Astrocyte (in vitro differentiated cells and primary cell): ENCODE results near the gene NUP93. TPM values are rescaled to one million over a fixed set of nuclear protein-coding genes. Genes with fewer than 3 reads are reported as not detected.
"Not testable (repeated sequence)": the region's sequence is repeated elsewhere in the genome, so short reads cannot be mapped to it uniquely, and the experiment has no call there.

Experiments used
- DNase-seq: peaks from one replicate; pipeline ENCODE4 v3.0.0-alpha.2; 2010; ENCODE audit warnings: low read depth
- FAIRE-seq: peaks from 2 replicates; lab custom pipeline; 2011; peaks lifted over from hg19 to GRCh38; lab: Jason Lieb, UNC
- H2AFZ ChIP-seq: 2 replicates; pipeline ENCODE4 v1.6.0; 2012; ENCODE audit warnings: low read depth, low read length, inconsistent platforms
- H3K27ac ChIP-seq: 2 replicates; pipeline ENCODE4 v1.5.1; 2011; ENCODE audit warnings: low read depth, low read length, inconsistent platforms
- H3K27me3 ChIP-seq: 2 replicates; pipeline ENCODE4 v1.6.0; 2011; ENCODE audit warnings: low read length, inconsistent platforms; ENCODE audit not compliant: insufficient read depth
- H3K36me3 ChIP-seq: 2 replicates; pipeline ENCODE4 v1.5.1; 2011; ENCODE audit warnings: low read length, inconsistent platforms; ENCODE audit not compliant: insufficient read depth
- H3K4me1 ChIP-seq: 2 replicates; pipeline ENCODE4 v1.5.1; 2011; ENCODE audit warnings: low read length, inconsistent platforms; ENCODE audit not compliant: insufficient read depth
- H3K4me2 ChIP-seq: 2 replicates; pipeline ENCODE4 v1.6.0; 2012; ENCODE audit warnings: low read length, inconsistent platforms
- H3K4me3 ChIP-seq: 2 replicates; pipeline ENCODE4 v1.5.1; 2011; ENCODE audit warnings: low read depth, mild to moderate bottlenecking, low read length, inconsistent platforms; ENCODE audit not compliant: insufficient read depth
- H3K79me2 ChIP-seq: 2 replicates; pipeline ENCODE4 v1.6.0; 2012; ENCODE audit warnings: mild to moderate bottlenecking, low read length, inconsistent platforms; ENCODE audit not compliant: insufficient read depth
- H3K9ac ChIP-seq: 2 replicates; pipeline ENCODE4 v1.6.0; 2012; ENCODE audit warnings: mild to moderate bottlenecking, low read length, inconsistent platforms
- H3K9me3 ChIP-seq: 2 replicates; pipeline ENCODE4 v1.5.1; 2012; ENCODE audit warnings: low read depth, mild to moderate bottlenecking, low read length, inconsistent platforms; ENCODE audit not compliant: insufficient read depth
- H4K20me1 ChIP-seq: 2 replicates; pipeline ENCODE4 v1.6.0; 2012; ENCODE audit warnings: low read length, inconsistent platforms; ENCODE audit not compliant: insufficient read depth
- H3K27ac Mint-ChIP-seq: one replicate; pipeline ENCODE4 v1.8.0; 2021; ENCODE audit warnings: mild to moderate bottlenecking, mixed read lengths; ENCODE audit not compliant: unreplicated experiment
- H3K27me3 Mint-ChIP-seq: one replicate; pipeline ENCODE4 v1.8.0; 2021; ENCODE audit warnings: low read depth, mixed read lengths; ENCODE audit not compliant: unreplicated experiment
- H3K36me3 Mint-ChIP-seq: one replicate; pipeline ENCODE4 v1.8.0; 2021; ENCODE audit warnings: low read depth, mixed read lengths; ENCODE audit not compliant: unreplicated experiment
- H3K4me1 Mint-ChIP-seq: one replicate; pipeline ENCODE4 v1.8.0; 2021; ENCODE audit warnings: low read depth, mixed read lengths; ENCODE audit not compliant: unreplicated experiment
- H3K4me3 Mint-ChIP-seq: one replicate; pipeline ENCODE4 v1.8.0; 2021; ENCODE audit warnings: mild to moderate bottlenecking, moderate library complexity, mixed read lengths; ENCODE audit not compliant: unreplicated experiment
- H3K9me3 Mint-ChIP-seq: one replicate; pipeline ENCODE4 v1.8.0; 2021; ENCODE audit warnings: mild to moderate bottlenecking, mixed read lengths; ENCODE audit not compliant: unreplicated experiment
- EZH2 ChIP-seq: IDR thresholded peaks from 2 replicates; pipeline ENCODE4 v1.6.1; 2012; ENCODE audit warnings: mild to moderate bottlenecking, low read length, inconsistent platforms; ENCODE audit not compliant: insufficient read depth
- total RNA-seq: library from RNA; stranded (reverse); gene quantifications from 2 replicates; pipeline ENCODE4 v1.2.1, GENCODE V29; 2021
- TF ChIP-seq, protein P1 (sequence below): IDR thresholded peaks from 2 replicates; pipeline ENCODE4 v1.5.1; 2011; ENCODE audit warnings: low read depth, mild to moderate bottlenecking, inconsistent platforms, low read length, moderate library complexity; ENCODE audit not compliant: insufficient read depth

Gene NUP93
- total RNA-seq, 1 donor from 2014 or later: 89.3 TPM

GRCh38 chr16:56801762-56802161 lies 71.8 kb downstream of the NUP93 start:
- Histone ChIP-seq H4K20me1 (peaks cover 6% of the 10 kb centered on the region), H3K36me3 (peaks cover 11% of the 10 kb centered on the region), H3K27me3 (no peaks in the 10 kb centered on the region), H3K4me3 (no peak overlapping the region), H3K9me3 (no peaks in the 10 kb centered on the region), H3K4me2 (no peak overlapping the region), H2AFZ (no peak overlapping the region), H3K79me2 (no peaks in the 10 kb centered on the region), H3K27ac (no peak overlapping the region), H3K9ac (no peak overlapping the region), H3K4me1 (peaks cover under 1% of the 10 kb centered on the region)
- H3K4me1 Mint-ChIP-seq: peaks cover 24% of the 10 kb centered on the region
- no peak overlapping the region for H3K27ac Mint-ChIP-seq
- peaks cover 17% of the 10 kb centered on the region for H3K36me3 Mint-ChIP-seq
- TF ChIP-seq, protein P1, sequence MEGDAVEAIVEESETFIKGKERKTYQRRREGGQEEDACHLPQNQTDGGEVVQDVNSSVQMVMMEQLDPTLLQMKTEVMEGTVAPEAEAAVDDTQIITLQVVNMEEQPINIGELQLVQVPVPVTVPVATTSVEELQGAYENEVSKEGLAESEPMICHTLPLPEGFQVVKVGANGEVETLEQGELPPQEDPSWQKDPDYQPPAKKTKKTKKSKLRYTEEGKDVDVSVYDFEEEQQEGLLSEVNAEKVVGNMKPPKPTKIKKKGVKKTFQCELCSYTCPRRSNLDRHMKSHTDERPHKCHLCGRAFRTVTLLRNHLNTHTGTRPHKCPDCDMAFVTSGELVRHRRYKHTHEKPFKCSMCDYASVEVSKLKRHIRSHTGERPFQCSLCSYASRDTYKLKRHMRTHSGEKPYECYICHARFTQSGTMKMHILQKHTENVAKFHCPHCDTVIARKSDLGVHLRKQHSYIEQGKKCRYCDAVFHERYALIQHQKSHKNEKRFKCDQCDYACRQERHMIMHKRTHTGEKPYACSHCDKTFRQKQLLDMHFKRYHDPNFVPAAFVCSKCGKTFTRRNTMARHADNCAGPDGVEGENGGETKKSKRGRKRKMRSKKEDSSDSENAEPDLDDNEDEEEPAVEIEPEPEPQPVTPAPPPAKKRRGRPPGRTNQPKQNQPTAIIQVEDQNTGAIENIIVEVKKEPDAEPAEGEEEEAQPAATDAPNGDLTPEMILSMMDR: no peak
- no peak for TF ChIP-seq EZH2
- no peaks in the 10 kb centered on the region for H3K27me3 Mint-ChIP-seq
- peaks cover 3% of the 10 kb centered on the region for H3K9me3 Mint-ChIP-seq
- DNase-seq: no peak
- no peak for FAIRE-seq
- H3K4me3 Mint-ChIP-seq: no peak overlapping the region

GRCh38 chr16:56807011-56807675 lies 77.2 kb downstream of the NUP93 start:
- TF ChIP-seq EZH2: no peak
- TF ChIP-seq, protein P1: no peak
- Mint-ChIP-seq H3K27me3 (no peaks in the 10 kb centered on the region), H3K4me3 (peak overlapping the region; percentile 25), H3K27ac (peak overlapping the region; percentile 88), H3K4me1 (peaks cover 23% of the 10 kb centered on the region), H3K36me3 (peaks cover 27% of the 10 kb centered on the region), H3K9me3 (peaks cover 3% of the 10 kb centered on the region)
- Histone ChIP-seq H3K79me2 (no peaks in the 10 kb centered on the region), H4K20me1 (no peaks in the 10 kb centered on the region), H3K4me3 (no peak overlapping the region), H3K9ac (no peak overlapping the region), H3K4me2 (peak overlapping the region; percentile 2), H3K36me3 (peaks cover 14% of the 10 kb centered on the region), H3K9me3 (no peaks in the 10 kb centered on the region), H3K27ac (peak overlapping the region; percentile 9), H3K27me3 (no peaks in the 10 kb centered on the region), H2AFZ (no peak overlapping the region), H3K4me1 (peaks cover 9% of the 10 kb centered on the region)
- peak; percentile 54 for FAIRE-seq
- peak; percentile 74 for DNase-seq

GRCh38 chr16:56807676-56808067 lies 77.7 kb downstream of the NUP93 start:
- H3K9me3 ChIP-seq, H3K79me2 ChIP-seq, FAIRE-seq, H3K27me3 ChIP-seq, H3K4me2 ChIP-seq, H3K4me3 Mint-ChIP-seq, DNase-seq, H3K27me3 Mint-ChIP-seq, H3K4me3 ChIP-seq, H4K20me1 ChIP-seq, H3K9ac ChIP-seq, H2AFZ ChIP-seq, H3K9me3 Mint-ChIP-seq, H3K27ac ChIP-seq: not testable (repeated sequence)
- Mint-ChIP-seq H3K36me3 (peaks cover 27% of the 10 kb centered on the region), H3K27ac (peak overlapping the region; percentile 88), H3K4me1 (peaks cover 27% of the 10 kb centered on the region)
- peaks cover 14% of the 10 kb centered on the region for H3K36me3 ChIP-seq
- peaks cover 12% of the 10 kb centered on the region for H3K4me1 ChIP-seq
